GM21447 (cell line): ENCODE measurements around the gene PLA2G6.

Source experiments
- ATAC-seq: cut with Tn5 transposase; IDR thresholded peaks from one replicate; pipeline ENCODE4 v1.9.1; 2021; ENCODE audit not compliant: unreplicated experiment

PLA2G6 gene

GRCh38 chr22:38214302-38215056 lies 32.8 kb upstream of the PLA2G6 start:
- no peak for ATAC-seq

DNA sequence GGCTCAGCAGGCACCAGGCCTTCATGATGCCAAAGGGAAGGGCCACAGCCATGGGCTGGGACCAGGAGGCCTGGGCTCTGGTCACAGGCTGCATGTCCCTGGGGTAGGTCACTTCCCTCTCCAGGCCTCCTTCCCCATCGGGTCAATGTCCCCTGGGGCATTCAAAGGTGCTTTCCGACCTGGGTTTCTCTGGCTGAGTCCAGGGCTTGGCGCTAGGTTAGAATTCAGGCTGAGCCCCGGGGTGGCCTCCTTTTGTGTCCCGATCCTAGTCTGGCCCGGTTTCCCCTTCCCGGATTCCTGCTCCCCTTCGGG lies 32.3 kb upstream of the PLA2G6 start:
- ATAC-seq: no peak

- ATAC-seq: no peak
These were observed 31.8 kb upstream of the PLA2G6 start for GRCh38 chr22:38213319-38213989.

DNA sequence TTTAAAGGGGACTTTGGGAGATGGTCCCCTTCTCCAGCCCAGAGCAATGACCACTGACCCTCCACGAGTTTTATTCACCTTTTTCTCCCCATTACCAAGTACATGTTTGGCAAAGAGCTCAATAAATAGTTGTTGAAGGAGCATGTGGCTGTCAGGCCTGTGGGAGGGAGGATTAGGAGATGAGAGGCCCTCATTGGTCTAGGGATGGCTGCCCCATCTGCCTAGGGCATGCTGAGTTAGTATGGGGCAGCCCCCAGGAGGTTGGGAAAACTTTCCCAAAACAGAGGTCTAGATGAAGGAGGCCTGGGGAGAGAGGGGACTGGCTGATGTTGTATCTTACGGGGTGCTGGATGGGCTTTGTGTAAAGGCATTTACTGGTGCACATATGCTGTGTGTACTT lies 30.8 kb upstream of the PLA2G6 start:
- no peak for ATAC-seq

DNA sequence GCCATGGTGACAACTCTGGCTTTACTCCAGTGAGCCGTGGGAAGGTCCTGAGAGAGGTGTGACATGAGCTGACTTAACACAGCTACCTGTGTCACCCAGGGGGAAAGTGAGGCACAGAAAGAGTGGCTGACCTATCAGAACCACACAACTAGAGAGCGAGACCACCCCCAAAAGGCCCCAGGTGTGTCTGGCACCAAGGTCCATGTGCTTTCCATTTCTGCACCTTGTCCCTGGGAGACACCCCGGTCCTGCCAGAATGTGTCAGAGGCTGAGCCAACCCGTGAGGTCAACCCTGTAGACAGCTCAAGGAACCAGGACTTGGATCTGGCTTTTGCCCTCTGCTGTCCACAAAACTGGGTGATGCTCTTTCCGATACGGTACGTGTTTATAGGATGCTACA lies 29.9 kb upstream of the PLA2G6 start:
- ATAC-seq: no peak

DNA sequence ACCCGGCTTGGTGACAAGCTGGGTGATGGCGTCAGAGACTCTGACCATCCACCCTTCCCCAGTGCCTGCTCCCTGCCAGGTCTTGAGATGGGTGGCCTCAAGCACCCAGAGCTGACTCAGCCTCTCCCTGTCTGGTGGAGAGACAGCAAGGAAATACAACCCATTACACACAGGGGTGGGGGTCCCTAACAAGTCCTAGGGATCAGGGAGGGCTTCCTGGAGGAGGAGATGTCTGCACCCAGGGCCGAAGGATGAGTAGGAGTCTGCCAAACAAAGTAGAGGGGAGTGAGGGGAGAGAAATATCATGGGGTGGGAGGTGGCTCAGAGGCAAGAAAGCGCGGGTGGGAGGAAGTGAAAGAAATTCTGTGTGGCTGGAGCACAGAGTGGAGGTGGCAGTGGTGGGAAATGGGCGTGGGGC lies 26.9 kb upstream of the PLA2G6 start:
- no peak for ATAC-seq

DNA sequence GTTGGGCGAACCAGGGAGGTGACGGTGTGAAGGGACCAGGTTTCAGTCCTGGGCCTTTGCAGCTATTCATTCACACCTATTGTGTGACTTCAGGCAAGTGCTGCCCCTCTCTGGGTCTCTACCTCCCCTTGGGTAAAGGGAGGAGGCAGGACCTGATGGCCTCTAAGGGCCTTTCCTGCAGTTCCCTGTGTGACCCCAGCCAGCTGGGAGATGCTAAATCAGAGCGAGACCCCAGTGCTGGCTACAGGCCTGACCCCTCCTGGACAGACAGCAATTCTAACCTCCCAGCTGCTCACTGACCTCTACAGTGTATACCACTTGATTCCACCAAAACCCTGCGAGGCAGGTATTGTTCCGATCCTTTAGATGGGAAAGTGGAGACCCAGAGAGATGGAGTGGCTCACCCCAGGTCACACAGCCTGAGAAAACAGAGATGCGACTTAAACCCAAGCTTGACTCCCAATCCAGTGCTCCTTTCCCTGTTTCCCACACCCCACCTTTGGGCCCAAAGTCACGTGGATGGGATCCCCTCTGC lies 26.3 kb upstream of the PLA2G6 start:
- no peak for ATAC-seq

- ATAC-seq: no peak
These were observed 23.9 kb upstream of the PLA2G6 start for GRCh38 chr22:38205261-38206128.

- ATAC-seq: peak; percentile 35
These were observed 23.2 kb upstream of the PLA2G6 start for GRCh38 chr22:38204784-38205183.

DNA sequence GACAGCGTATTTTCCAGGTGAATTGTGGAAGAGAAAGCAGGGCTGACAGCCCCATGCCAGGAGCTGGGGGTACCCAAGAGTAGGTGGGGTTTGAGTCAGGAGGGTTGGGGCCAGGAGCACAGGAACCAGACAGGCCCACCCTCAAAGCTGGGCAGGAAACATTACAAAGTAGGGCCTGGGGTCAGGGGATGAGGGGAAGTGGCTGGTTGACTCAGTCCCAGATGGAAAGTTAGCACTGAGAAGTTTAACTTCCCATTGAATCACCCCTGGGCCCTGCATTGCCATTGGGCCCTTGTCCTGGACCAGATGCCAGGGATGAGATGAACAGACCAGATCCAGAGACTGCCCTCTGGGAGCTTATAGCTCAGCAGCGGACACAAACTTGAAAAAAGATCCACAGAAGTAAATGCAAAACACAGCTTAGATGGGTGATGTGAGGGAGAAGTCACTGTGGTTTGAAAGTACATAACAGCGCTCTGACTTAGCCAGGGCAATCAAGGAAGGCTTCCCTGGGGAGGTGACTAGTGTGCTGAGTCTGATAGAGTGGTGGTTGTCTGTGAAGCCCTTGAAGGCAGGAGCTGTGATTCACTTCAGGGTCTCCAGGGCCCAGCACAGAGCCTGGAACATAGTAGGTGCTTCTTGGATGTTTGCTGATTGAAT lies 22.4 kb upstream of the PLA2G6 start:
- ATAC-seq: no peak

GRCh38 chr22:38203090-38203810 lies 21.6 kb upstream of the PLA2G6 start:
- ATAC-seq: no peak

- no peak for ATAC-seq
These were observed 20.9 kb upstream of the PLA2G6 start for GRCh38 chr22:38202437-38203089.

- peak; percentile 39 for ATAC-seq
These were observed 20.2 kb upstream of the PLA2G6 start, which contains the start of gene MAFF for GRCh38 chr22:38201711-38202436. MAFF (plus strand) TSS chr22:38201994; CDS start chr22:38213854, 11,860 bp downstream.

- ATAC-seq: no peak
These were observed 19.7 kb upstream of the PLA2G6 start for GRCh38 chr22:38201371-38201710.

GRCh38 chr22:38199826-38200559 lies 18.4 kb upstream of the PLA2G6 start:
- ATAC-seq: no peak

DNA sequence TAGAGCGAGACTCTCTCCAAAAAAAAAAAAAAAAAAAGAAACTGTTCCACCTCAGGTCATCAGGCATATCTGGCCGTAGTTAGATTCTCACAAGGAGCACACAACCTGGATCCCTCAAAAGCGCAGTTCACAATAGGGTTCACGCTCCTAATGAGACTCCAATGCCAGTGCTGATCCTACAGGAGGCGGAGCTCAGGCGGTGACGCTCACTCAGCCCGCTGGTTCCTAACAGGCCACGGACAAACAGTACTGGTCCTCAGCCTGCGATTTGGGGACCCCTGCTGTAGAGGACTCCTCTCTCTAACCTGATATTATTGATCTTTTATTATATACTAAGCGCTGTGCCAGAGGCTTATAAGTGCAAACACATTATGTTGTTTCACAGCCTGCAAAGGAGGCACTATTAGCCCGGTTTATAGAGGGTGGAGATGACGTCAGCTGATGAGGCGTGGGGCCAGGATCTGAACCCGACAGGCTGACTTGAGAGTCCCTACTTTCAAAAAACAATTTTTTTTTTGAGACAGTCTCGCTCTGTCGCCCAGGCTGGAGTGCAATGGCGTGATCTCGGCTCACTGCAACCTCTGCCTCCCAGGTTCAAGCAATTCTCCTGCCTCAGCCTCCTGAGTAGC lies 15.3 kb upstream of the PLA2G6 start:
- ATAC-seq: no peak

GRCh38 chr22:38193580-38193979 lies 11.9 kb upstream of the PLA2G6 start:
- no peak for ATAC-seq

DNA sequence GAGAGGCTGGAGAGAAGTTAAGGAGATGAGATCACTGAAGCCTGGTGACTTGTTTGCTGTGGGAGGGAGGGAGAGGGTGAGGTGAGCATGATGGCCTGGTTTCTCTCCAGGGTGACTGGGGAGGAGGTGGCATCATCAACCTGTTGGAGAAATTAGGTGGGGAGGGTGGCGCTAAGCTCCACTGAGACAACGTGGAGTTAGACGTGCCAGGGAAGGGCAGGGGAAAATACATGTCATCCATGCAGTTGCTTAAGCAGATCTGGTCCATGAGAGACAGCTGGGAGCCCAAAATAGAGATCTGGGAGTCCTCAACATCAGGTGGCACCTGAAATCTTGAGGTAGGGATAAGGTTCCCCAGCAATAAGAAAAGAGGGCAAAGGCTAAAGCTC lies 10.8 kb upstream of the PLA2G6 start:
- no peak for ATAC-seq
